HG03039 (cell line): Measurements from ENCODE around the gene DDX21.
A peak's percentile ranks its signal among the peaks of the same experiment; 100 is the strongest.
"Not testable (repeated sequence)": the region's sequence is repeated elsewhere in the genome, so short reads cannot be mapped to it uniquely, and the experiment has no call there.

Experiments
- ATAC-seq: cut with Tn5 transposase; IDR thresholded peaks from one replicate; pipeline ENCODE4 v1.9.1; 2021; ENCODE audit warnings: mild to moderate bottlenecking, moderate library complexity; ENCODE audit not compliant: unreplicated experiment

Gene DDX21

DNA sequence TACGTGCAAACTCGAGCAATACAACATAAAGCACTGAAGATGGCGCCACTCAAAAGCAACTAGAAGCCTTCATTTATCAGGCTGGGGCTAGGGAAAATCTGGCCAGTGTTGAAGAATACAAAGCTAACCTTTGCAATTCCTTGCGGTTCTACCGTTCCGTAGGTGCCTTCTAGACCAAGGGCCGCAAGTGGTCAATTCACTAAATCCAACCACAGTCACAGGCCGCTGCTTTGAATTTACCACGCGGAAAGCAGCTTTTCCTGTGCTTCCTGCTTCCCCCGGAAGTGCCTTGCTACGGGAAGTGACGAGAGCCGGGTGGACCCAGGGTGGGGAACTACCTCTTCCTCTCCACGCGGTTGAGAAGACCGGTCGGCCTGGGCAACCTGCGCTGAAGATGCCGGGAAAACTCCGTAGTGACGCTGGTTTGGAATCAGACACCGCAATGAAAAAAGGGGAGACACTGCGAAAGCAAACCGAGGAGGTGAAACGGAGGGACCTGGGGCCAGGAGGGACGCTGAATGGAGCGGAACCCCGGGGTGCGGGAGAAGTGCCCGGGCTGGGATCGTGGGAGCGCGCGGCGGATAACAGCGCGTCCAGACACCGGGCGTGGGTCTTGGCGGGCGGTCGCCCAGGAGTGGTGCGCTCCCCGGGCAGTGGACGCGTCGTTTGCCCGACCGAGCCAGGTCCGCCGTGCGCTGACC is at the start of gene DDX21:
Gene DDX21 (plus strand): TSS at position 339 of the 701 bp plus-strand sequence. CDS start 56 bp downstream, at position 395.
- peak; percentile 77 for ATAC-seq

DNA sequence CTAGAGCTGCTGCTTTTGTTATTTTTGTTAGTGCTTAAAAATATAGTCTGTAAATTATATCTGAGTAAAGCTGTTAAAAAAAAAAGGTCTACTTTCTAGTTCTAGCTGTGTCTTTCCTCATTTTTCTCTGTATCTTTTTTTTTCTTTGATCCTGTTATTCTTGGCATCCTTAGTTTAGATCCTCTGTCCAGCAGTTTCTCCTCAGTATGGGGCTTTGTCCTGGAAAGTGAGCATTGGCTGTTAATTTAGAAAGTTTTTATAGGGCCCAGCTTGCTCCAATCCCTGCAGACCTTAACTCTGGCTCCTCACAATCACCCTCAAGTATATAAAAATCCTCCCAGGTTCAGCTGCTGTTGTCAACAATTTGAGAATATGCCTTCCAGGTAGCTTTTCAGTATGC is 31.4 kb upstream of the DDX21 start:
- ATAC-seq, result no peak

DNA sequence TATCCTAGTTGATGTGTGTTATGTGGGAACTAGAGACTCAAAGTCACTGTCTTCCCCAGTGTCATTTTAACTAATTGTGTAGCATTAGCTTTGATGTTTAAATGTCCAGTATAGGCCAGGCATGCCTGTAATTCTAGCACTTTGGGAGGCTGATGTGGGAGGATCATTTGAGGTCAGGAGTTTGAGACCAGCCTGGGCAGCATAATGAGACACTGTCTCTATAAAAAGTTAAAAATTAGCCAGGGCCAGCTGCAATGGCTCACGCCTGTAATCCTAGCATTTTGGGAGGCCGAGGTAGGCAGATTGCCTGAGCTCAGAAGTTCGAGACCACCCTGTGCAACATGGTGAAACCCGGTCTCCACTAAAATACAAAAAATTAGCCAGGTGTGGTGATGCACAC is 30.5 kb upstream of the DDX21 start:
- no peak for ATAC-seq

DNA sequence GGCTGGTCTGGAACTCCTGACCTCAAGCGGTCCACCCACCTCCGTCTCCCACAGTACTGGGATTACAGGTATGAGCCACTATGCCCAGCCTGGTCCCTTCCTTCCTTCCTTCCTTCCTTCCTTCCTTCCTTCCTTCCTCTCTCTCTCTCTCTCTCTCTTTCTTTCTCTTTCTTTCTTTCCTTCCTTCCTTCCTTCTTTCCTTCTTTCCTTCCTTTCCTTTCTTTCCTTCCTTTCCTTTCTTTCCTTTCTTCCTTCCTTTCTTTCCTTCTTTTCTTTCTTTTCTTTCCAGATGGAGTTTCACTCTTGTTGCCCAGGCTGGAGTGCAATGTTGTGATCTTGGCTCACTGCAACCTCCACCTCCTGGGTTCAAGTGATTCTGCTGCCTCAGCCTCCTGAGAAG is 26.8 kb upstream of the DDX21 start:
- ATAC-seq, result not testable (repeated sequence)

DNA sequence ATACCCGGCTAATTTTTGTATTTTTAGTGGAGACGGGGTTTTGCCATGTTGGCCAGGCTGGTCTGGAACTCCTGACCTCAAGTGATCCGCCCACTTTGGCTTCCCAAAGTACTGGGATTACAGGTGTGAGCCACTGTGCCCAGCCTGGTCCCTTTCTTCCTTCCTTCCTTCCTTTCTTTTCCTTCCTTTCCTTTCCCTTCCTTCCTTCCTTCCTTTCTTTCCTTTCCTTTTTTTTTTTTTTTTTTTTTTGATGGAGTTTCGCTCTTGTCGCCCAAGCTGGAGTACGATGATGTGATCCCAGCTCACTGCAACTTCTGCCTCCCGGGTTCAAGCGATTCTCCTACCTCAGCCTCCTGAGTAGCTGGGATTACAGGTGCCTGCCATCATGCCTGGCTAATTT is 26.1 kb upstream of the DDX21 start:
- not testable (repeated sequence) for ATAC-seq

DNA sequence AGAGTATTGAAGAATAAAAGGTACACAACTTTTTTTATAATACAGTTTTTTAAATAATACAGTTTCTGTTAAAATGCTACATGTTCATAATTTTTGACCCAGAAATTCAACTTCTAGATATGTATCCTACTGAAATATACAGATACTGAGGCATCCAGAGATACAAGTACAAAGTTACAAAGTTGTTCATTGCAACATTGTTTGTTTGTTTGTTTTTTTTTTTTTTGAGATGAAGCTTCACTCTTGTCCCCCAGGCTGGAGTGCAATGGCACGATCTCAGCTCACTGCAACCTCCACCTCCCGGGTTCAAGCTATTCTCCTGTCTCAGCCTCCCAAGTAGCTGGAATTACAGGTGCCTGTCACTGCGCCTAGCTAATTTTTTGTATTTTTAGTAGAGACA is 23.1 kb upstream of the DDX21 start:
- not testable (repeated sequence) for ATAC-seq

DNA sequence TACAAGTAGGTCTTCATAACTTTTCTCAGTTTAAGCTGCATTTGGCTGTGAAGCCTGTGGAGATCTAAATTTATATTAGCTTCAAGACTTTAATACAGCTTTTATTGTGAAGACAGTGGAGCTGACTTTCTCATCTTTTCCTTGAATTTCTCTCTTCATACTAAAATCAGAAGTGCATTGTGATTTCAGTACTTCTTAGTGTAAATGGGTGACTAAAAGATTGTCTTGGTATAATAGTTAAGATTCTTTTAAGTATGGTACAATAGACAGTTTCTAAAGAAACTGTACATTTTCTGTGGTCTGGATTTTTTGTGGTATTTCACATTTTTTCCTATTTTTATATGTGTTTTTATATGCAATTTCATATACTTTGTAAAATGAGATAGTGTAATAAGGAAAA is 21.0 kb upstream of the DDX21 start:
- no peak for ATAC-seq

DNA sequence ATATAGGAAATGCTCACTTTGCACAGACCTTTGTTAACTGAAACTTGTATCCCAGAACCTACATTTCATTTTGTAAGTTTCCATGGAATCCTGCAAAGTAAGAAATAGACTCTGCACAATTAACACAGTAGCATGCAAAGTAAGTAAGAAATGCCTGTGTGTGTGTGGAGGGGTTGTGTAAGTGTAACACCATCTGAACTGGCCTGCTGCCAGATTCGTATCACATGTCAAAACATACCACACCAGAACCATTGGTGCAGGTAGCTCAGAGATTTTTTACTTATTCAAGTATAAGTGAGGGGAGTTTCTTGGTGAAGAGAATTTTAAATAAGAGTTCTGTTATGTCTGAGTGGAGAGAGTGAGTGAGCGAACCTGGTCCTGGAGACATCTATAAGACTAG is 17.9 kb upstream of the DDX21 start:
- ATAC-seq, result no peak

DNA sequence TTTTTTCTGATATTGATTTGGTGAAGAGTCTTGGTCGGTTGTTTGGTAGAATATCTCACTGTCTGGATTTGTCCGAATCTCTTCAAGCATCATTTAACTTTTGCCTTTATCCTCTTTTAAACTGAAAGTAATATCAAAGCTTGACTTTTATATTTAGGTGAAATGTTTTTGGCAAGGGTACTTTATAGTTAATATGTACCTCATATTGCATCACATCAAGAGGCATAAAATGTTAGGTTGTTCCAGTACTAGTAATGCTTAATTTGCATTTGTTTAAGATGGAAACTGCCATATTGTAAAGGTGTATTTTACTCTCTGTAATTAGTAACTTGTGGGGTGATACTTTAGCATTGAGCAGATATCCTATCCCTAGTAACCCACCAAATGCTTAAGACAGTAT is 17.1 kb upstream of the DDX21 start:
- ATAC-seq, result no peak

DNA sequence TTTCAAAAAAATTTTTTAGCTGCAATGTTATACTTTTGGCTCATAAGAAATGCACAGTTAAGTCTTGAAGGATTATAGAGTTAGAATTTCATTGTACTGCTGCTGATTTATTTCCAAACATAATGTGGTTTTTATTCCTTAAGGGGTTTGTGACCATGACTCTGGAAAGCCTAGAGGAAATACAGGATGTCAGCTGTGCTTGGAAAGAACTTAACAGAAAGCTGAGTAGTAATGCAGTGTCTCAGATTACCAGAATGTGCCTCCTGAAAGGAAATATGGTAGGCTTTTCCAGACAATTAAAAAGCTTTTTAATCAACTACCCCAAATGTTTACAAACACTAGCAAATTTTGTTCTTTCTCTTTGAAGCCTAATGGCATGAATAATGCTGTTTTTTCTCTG is 15.1 kb upstream of the DDX21 start:
- ATAC-seq, result not testable (repeated sequence)

DNA sequence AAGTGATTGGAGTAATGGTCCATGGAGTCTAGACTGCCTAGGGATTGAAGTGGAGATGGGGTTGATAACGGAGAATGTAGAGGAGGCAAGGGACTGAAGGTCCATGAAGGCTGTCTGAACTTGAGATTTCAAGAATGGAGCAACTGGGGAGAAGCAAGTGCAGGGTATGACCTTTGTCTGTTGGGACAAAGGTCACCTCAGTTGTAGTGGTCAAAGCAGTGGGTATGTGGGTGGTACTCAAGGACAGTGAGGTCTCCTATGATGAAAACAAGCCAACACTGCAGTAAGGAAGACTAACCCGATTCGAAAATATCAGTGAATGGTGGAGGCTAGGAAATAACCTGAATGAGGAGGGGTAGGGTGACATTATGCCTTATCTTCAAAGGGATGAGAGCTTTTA is 5.4 kb upstream of the DDX21 start:
- ATAC-seq, result no peak

DNA sequence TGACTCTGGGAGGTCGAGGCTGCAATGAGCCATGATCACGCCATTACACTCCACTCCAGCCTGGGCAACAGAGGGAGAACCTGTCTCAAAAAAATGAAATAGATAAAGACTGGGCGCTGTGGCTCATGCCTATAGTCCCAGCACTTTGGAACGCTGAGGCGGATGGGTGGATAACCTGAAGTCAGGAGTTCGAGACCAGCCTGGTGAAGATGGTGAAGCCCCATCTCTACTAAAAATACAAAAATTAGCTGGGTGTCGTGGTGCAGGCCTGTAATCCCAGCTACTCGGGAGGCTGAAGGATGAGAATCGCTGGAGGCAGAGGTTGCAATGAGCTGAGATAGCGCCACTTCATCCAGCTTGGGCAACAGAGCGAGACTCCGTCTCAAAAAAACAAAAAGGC is 1.1 kb upstream of the DDX21 start:
- ATAC-seq, result no peak

DNA sequence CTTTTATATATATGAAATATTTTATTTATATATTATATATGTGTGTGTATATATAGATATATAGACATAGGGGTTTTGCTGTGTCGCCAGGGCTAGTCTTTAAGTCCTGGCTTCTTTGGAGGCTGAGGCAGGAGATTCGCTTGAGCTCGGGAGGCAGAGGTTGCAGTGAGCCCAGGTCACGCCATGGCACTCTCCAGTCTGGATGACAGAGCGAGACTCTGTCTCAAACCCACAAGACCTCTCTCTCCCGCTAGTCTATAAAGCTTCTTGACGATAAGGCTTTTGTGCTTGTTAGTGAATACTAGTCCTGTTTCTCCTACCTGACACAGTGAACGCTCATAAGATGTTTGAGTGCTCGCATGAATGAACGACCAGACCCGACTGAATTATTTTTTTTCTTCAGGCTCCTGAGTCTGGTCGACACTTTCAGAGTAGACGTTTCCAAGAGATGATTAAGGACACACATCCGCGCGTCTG is 577 bp upstream of the DDX21 start:
- peak; percentile 3 for ATAC-seq

DNA sequence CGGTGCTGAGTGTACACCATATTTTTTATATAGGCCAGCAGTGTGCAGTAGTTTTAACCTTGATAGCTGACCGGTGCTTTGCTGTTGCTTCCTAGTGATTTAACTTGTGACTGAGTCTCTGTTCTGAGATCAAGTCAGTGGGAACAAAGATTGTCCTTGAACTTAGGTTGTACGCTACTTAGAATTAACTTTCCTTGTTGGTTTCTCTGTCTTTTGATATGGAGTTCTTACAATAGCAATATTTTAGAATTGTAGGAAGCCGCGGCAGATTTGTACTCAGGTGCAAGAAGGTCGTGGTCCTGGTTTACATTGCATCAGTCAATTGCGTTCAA is 1.3 kb downstream of the DDX21 start:
- no peak for ATAC-seq

DNA sequence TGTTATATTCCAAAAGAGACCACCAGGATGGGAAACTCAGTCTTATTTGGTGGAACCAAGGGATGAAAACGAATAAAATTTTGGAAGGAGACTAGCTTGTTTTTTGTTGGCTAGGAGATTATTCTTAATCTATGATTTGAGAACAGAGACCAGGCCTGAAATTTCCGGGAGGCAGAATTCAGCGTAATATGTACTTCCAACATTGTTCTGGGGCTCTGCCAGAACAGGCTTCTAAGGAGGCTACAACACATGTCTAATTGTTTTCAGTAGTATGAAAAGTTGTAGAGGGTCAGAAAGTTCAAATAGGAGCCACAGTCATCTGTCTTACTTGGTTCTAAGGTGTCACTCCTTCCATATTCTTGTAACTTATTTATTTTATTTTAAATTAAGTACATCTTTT is 1.7 kb downstream of the DDX21 start:
- ATAC-seq, result no peak

DNA sequence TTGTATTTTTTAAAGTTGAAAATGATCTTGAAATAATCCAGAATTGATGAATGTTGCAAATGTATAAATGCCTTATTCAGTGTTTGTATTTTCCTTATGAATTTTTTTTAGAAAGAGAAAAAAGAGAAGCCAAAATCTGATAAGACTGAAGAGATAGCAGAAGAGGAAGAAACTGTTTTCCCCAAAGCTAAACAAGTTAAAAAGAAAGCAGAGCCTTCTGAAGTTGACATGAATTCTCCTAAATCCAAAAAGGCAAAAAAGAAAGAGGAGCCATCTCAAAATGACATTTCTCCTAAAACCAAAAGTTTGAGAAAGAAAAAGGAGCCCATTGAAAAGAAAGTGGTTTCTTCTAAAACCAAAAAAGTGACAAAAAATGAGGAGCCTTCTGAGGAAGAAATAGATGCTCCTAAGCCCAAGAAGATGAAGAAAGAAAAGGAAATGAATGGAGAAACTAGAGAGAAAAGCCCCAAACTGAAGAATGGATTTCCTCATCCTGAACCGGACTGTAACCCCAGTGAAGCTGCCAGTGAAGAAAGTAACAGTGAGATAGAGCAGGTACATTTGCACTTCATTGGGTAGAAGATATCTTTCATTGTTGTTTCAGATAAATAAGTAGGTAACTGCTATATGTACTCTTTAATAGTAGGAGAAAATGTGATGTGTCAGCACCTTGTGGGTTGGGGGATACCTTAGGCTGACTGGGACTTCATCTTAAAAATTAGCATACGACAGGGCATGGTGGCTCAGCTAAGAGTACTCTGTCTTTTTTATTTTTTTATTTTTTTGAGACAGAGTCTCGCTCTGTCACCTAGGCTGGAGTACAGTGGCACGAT is 3.9 kb downstream of the DDX21 start:
- no peak for ATAC-seq

DNA sequence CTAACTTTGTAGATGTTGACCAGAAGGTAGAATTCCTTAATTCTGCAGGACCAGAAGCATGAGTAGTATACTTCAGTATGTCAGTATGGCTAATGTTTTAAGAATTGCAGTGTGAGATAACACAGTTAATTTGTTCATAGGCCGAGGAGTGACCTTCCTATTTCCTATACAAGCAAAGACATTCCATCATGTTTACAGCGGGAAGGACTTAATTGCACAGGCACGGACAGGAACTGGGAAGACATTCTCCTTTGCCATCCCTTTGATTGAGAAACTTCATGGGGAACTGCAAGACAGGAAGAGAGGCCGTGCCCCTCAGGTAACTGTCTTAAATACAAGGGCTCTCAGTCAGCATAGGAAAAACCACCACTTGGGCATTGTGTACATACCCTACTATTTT is 7.2 kb downstream of the DDX21 start:
- no peak for ATAC-seq

DNA sequence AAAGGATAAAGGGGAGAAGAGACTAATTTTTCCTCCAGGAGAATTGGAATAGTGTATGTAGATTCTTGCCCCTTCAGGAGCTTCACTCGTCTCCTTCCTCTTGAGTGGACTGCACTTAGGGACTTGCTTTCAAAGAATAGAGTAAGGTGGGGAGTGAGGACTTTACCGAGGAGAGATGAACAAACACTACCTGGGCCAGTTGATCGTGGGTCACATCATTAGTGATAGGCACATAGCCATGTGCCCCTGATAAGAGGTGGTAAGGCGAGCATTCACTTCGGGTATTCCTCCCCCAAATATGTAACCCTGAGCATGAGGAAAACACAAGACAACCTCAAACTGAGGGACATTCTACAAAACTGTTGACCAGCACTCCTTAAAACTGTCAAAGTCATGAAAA is 18.0 kb downstream of the DDX21 start:
- no peak for ATAC-seq

DNA sequence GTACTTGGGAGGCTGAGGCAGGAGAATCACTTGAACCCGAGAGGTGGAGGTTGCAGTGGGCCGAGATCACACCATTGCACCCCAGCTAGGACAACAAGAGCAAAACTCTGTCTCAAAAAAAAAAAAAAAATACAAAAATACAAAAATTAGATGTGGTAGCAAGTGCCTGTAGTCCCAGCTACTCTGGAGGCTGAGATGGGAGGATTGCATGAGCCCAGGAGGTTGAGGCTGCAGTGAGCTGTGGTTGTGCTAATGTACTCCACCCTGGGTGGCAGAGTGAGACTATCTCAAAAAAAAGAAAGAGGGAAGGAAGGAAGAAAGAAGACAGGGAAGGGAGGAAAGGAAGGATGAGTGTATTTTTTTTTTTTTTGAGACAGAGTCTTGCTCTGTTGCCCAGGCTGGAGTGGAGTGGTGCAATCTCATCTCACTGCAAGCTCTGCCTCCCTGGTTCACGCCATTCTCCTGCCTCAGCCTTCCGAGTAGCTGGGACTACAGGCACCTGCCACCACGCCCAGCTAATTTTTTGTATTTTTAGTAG is 20.0 kb downstream of the DDX21 start:
- not testable (repeated sequence) for ATAC-seq

DNA sequence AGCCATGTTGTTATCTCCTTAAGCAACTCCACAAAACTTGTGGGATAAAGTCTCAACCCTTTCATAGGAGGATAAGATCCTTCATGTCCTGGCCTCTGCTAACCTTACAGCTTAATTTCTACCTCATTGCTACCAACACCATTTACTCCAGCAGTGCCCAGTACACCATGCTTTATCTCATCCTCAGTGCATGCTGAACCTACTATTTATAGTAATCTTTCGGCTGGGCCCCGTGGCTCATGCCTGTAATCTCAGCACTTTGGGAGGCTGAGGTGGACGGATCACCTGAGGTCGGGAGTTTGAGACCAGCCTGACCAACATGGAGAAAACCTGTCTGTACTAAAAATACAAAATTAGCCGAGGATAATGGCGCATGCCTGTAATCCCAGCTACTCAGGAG is 23.8 kb downstream of the DDX21 start:
- not testable (repeated sequence) for ATAC-seq

DNA sequence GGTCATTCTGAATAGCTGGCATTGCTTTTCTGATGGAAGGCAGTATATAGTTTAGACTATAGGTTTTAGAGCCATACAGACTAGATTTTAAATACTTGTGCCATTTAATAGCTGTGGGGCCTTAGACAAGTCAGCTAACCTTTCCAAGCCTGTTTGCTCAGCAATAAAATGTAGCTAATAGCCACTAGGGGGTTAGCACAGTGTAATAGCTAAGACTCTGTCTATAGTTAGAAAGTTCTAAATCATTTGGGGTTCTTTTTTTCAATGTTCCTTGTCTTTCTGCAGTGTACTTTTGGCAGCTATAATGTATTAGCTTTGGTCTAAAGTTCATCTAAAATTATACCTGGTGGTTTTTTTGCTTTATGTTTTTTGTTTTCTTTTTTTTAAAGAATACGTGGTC is 25.1 kb downstream of the DDX21 start:
- no peak for ATAC-seq

DNA sequence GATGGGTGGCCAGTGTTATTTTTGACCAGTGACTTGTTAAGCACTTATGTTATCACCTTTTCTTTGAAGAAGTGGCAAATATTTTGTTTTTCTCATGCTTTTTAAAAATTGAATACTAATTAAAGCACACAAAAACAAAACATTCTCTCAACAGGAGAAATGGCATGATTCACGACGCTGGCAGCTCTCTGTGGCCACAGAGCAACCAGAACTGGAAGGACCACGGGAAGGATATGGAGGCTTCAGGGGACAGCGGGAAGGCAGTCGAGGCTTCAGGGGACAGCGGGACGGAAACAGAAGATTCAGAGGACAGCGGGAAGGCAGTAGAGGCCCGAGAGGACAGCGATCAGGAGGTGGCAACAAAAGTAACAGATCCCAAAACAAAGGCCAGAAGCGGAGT is 26.4 kb downstream of the DDX21 start:
- ATAC-seq, result no peak
